ENCODE results near the gene RBBP4. TPM values are rescaled to one million over a fixed set of nuclear protein-coding genes. Genes with fewer than 3 reads are reported as not detected.

The RBBP4 gene
- total RNA-seq, 1 donor from 2014 or later, result 96.6 TPM

GRCh38 chr1:32647308-32648134 lies 3.5 kb upstream of the RBBP4 start:
- intact Hi-C loops (cut with micrococcal nuclease), result no loop called here
- H3K9me3 ChIP-seq (replicated peaks), result no peaks in the 10 kb centered on the region
- no peak for DNase-seq
- H3K4me1 ChIP-seq, result peaks cover 54% of the 10 kb centered on the region
- no peak overlapping the region for H3K4me3 ChIP-seq
- TF ChIP-seq CTCF (IDR thresholded peaks at IDR 0.05; ENCODE audit: borderline replicate concordance), result no peak
- no peak overlapping the region for H3K27ac ChIP-seq (replicated peaks)
- H3K36me3 ChIP-seq, result peaks cover 6% of the 10 kb centered on the region
- no peaks in the 10 kb centered on the region for H3K27me3 ChIP-seq (ENCODE audit: low read depth)

GRCh38 chr1:32650248-32650751 lies 708 bp upstream of the RBBP4 start, which contains the start of gene ZBTB8OS:
ZBTB8OS (minus strand) TSS chr1:32650550; CDS start chr1:32650529, 21 bp downstream.
- Histone ChIP-seq H3K36me3 (peaks cover 33% of the 10 kb centered on the region), H3K4me1 (peaks cover 80% of the 10 kb centered on the region), H3K9me3 (replicated peaks) (no peaks in the 10 kb centered on the region), H3K4me3 (peak within 1 kb of the TSS; percentile 80), H3K27me3 (ENCODE audit: low read depth) (no peaks in the 10 kb centered on the region), H3K27ac (replicated peaks) (peak within 1 kb of the TSS; percentile 100)
- intact Hi-C loops (cut with micrococcal nuclease), result no loop called here
- TF ChIP-seq CTCF (IDR thresholded peaks at IDR 0.05; ENCODE audit: borderline replicate concordance), result no peak
- peak; percentile 90 for DNase-seq

- no peak for DNase-seq
- Histone ChIP-seq H3K27me3 (ENCODE audit: low read depth) (no peaks in the 10 kb centered on the region), H3K27ac (replicated peaks) (peak overlapping the region; percentile 100), H3K4me1 (peaks cover 80% of the 10 kb centered on the region), H3K9me3 (replicated peaks) (no peaks in the 10 kb centered on the region), H3K4me3 (peak overlapping the region; percentile 80), H3K36me3 (peaks cover 45% of the 10 kb centered on the region)
- intact Hi-C loops (cut with micrococcal nuclease), result no loop called here
- no peak for TF ChIP-seq CTCF (IDR thresholded peaks at IDR 0.05; ENCODE audit: borderline replicate concordance)
Observed at GRCh38 chr1:32651461-32652073, 559 bp downstream of the RBBP4 start.

GRCh38 chr1:32652244-32652962 lies 1.4 kb downstream of the RBBP4 start:
- H3K27ac ChIP-seq (replicated peaks), result peak overlapping the region; percentile 100
- H3K36me3 ChIP-seq, result peaks cover 54% of the 10 kb centered on the region
- no peaks in the 10 kb centered on the region for H3K9me3 ChIP-seq (replicated peaks)
- H3K4me1 ChIP-seq, result peaks cover 81% of the 10 kb centered on the region
- peak overlapping the region; percentile 80 for H3K4me3 ChIP-seq
- no peak for TF ChIP-seq CTCF (IDR thresholded peaks at IDR 0.05; ENCODE audit: borderline replicate concordance)
- H3K27me3 ChIP-seq (ENCODE audit: low read depth), result no peaks in the 10 kb centered on the region
- no peak for DNase-seq
- intact Hi-C loops (cut with micrococcal nuclease), result no loop called here

- H3K36me3 ChIP-seq, result peaks cover 94% of the 10 kb centered on the region
- DNase-seq, result no peak
Observed at GRCh38 chr1:32659581-32659980, 8.6 kb downstream of the RBBP4 start.

More at GRCh38 chr1:32659581-32659980, 8.6 kb downstream of the RBBP4 start:
- Histone ChIP-seq H3K4me1 (peaks cover 17% of the 10 kb centered on the region), H3K27ac (replicated peaks) (no peak overlapping the region), H3K27me3 (ENCODE audit: low read depth) (no peaks in the 10 kb centered on the region), H3K4me3 (no peak overlapping the region), H3K9me3 (replicated peaks) (no peaks in the 10 kb centered on the region)
- intact Hi-C loops (cut with micrococcal nuclease), result no loop called here
- TF ChIP-seq CTCF (IDR thresholded peaks at IDR 0.05; ENCODE audit: borderline replicate concordance), result no peak
